GM19238 (cell line): ENCODE measurements around the gene SMYD4.
"Not testable (repeated sequence)": the region's sequence is repeated elsewhere in the genome, so short reads cannot be mapped to it uniquely, and the experiment has no call there.

Source experiments
- DNase-seq: peaks from one replicate; pipeline ENCODE4 v3.0.0; 2011; ENCODE audit warnings: low spot score; ENCODE audit not compliant: insufficient read length

SMYD4 gene

GRCh38 chr17:1785930-1786329, 43.8 kb downstream of the SMYD4 start:
- no peak for DNase-seq

DNA sequence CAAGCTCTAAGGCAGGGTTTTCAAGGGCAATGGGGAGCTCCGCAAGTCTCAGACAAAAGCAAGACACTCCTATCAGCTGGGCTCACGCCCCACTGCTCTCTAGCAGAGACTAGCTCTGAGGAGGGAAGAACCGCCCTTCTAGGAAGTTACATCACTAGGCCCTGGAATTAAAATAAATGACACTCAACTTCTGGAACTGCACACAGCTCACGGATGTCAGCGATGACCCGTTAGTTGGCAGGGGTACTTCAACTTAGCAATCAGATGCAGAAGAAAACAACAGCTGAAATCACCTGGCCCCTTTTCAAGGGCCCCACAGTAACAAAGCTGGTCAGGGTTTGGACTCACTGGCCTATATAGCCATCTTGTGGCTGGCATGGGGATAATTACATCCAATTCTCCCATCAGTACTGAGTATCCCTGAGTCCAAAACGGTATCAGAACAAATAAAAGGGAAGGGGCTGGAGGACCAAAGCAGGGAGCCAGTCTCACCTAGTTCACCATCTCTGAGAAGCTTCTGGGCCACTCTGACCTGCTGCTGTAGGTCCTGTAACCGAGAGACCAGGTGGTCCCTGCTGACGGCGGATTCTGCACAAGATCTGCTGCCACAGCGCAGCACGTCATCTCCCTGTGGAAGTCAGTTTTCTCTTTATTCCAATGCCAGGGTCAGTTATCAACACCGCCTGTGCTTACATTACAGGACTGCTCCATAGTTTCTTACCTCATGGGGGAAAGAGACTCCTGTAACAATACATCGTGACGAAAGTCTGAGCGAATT, 45.7 kb downstream of the SMYD4 start:
- no peak for DNase-seq

GRCh38 chr17:1783271-1783670, 46.4 kb downstream of the SMYD4 start:
- no peak for DNase-seq

GRCh38 chr17:1782171-1782567, 47.5 kb downstream of the SMYD4 start:
- DNase-seq: no peak

DNA sequence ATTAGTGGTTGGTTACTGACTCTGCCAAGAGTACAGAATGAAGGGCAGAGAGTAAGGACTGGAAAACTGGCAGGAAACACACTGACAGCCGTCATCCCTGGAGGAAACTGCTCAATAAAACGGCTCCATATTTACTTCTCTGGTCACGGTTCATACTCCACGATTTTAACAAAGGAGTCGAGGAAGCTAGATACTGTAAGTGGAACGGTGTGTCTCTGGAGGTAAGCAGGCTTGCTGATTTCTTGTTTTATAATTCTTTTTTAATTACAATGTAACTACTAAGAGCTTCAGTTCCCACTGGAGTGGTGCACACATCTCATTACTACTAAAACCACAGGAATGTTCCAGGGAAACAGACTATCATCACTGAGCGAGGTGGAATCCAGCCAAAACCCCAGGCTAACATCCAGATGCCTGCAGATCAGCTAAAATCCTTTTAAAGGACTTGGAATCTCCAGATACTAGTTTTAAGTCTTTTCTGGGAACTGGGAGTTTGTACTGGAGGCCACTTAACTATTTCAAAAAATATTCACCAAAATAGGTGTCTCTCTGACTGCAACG, 50.1 kb downstream of the SMYD4 start:
- DNase-seq: no peak

GRCh38 chr17:1776857-1777256, 52.8 kb downstream of the SMYD4 start:
- DNase-seq: no peak

DNA sequence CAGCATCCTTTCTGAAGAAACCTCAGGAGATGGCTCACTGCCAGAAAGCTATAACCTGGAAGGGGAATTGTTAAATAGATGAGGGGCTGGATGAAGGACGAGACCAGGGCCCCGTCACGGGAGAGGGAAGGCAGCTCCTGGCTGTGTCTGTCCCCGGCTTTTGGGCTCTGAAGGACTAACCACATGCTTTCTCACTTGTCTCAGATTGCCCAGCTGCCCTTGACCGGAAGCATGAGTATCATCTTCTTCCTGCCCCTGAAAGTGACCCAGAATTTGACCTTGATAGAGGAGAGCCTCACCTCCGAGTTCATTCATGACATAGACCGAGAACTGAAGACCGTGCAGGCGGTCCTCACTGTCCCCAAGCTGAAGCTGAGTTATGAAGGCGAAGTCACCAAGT, 53.4 kb downstream of the SMYD4 start:
- DNase-seq: no peak

- DNase-seq: no peak
These were observed 55.1 kb downstream of the SMYD4 start for GRCh38 chr17:1774390-1775176.

DNA sequence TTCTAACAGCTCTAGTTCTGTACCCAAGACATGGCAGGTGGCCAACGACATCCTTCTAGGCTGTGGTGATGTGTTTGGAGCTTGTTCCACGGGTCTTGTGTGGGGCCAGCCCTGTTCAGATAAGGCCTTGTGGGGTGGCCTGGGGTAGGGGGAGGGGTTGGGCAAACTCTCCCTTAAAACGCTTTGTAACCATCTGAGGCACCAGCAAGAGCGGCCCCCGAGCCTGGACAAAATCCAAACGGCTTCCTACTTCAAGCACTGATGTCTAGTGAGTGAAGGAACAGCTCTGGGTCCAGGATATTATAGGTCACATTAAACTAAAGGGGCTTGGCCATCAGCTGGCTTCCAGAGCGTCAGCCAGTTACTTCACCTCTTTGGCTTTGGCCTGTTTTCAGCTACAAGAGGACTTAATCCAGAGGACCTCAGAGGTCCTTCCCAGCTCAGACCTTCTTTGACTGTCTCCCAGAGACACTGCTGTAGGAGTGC, 56.0 kb downstream of the SMYD4 start:
- no peak for DNase-seq

GRCh38 chr17:1773000-1773695, 56.6 kb downstream of the SMYD4 start:
- DNase-seq: not testable (repeated sequence)

GRCh38 chr17:1769822-1770477, 59.8 kb downstream of the SMYD4 start:
- no peak for DNase-seq

- DNase-seq: no peak
These were observed 62.3 kb downstream of the SMYD4 start for GRCh38 chr17:1767358-1767757.

DNA sequence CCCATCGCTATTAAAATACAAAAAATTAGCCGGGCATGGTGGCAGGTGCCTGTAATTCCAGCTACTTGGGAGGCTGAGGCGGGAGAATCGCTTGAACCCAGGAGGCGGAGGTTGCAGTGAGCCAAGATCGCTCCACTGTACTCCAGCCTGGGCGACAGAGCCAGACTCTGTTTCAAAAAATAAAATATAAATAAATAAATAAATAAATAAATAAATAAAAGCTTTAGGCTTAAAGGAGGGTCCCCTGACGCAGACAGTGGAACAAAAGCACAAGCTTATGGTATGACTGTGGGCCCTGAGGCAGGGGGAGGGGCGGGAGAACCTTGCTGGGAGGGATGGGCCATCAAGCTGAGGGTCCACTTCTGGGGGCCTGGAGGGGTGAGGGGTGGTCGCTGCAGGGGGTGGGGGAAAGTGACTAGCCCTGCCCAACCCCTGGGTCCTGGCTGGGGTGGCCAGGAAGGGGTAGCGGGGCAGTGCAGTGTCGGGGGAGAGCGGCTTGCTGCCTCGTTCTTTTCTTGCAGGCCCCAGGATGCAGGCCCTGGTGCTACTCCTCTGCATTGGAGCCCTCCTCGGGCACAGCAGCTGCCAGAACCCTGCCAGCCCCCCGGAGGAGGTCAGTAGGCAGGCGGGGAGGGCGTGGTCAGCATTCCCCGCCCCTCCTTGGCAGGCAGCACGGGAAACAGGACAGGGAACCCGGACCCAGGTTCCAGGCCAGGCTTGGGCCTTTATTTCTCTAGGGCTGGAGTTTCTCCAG, 63.1 kb downstream of the SMYD4 start:
- DNase-seq: no peak

DNA sequence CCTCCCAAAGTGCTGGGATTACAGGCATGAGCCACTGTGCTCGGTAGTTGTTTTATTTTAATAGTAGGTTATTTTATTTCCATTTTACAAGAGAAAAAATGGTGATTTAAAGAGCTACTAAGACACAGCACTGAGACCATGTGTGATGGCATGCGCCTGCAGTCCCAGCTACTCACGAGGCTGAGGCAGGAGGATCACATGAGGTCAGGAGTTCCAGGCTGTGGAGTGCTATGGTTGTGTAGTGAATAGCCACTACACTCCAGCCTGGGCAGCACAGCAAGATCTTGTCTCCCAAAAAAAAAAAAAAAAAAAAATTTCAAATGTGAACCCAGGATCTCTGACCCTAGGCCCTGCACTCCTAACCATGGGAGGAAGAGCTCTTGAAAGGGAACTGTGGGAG, 64.1 kb downstream of the SMYD4 start:
- DNase-seq: no peak

DNA sequence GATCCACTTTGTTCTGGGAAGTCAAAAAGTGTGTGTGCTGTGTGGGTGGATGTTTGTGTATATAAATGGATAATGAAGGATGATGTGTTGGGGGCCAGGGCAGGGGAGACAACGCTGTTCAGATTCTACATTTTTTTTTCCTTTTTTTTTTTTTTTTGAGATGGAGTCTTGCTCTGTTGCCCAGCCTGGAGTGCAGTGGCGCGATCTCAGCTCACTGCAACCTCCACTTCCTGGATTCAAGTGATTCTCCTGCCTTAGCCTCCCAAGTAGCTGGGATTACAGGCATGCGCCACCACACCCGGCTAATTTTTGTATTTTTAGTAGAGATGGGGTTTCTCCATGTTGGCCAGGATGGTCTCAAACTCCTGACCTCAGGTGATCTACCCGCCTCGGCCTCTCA, 65.0 kb downstream of the SMYD4 start:
- not testable (repeated sequence) for DNase-seq

GRCh38 chr17:1764284-1764683, 65.4 kb downstream of the SMYD4 start:
- peak; percentile 44 for DNase-seq

DNA sequence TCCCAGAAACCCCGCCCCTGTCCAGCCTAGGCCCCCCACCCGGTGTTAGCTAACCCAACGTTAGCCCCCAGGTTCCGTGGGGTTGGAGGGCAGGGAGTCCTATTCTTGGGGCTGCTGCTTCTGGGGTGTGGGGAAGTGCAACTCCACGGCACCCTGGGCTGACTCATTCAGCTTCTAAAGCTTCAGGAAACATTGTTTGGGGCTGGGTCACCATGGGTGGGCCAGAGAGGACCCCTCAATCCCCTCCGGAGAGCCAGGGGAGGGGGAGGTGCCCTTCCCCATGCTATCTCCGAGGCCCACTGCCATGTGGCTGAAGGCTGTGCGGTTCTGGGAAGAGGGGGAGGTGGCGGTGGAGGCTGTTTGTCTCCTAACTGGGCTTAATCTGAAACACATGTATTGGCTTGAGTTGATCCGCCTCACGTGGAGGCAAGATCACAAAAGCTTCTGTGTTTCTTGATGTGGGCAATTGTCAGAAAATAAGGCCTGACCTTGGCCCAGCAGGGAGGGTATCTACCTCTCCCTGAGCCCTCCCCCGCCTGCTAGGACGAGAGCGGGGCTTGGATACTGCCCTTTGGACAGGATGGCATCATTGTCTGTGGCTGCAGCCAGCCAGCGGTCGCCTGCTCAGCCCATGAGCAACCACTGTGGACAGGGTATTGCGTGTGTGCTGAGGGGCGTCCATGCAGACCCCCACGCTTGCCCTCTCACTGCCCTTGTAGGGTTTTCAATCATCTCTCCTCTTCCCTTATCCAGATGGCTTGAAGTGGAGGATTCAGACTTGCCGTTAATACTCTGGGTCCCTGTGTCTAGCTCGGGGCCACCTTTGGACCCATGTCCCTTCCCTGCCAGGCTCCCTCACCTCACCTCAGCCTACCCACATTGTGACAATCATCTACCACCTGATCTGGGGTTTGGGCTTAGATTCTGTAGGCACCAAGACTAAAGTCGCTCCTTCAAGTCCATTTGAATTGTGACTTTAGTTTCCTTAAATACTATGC, 66.5 kb downstream of the SMYD4 start:
- no peak for DNase-seq

DNA sequence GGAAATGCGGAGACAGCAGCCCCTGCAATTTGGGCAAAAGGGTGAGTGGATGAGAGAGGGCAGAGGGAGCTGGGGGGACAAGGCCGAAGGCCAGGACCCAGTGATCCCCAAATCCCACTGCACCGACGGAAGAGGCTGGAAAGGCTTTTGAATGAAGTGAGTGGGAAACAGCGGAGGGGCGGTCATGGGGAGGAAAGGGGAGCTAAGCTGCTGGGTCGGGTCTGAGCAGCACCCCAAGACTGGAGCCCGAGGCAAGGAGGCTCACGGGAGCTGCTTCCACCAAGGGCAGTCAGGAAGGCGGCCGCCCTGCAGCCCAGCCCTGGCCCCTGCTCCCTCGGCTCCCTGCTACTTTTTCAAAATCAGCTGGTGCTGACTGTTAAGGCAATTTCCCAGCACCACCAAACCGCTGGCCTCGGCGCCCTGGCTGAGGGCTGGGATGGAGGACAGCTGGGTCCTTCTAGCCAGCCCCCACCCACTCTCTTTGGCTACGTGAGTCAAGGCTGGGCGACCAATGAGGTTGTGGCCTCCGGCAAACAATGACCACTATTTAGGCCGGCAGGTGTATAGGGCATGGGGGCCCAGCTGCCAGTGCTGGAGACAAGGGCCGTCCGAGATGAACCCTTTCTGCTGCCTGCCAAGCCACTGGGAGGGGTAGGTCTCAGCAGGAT, 67.3 kb downstream of the SMYD4 start:
- DNase-seq: no peak

GRCh38 chr17:1759529-1759928, 70.2 kb downstream of the SMYD4 start:
- DNase-seq: no peak
